K562 (cell line): ENCODE data around the gene ZFAND3. TPM values are rescaled to one million over a fixed set of nuclear protein-coding genes. Genes with fewer than 3 reads are reported as not detected.

ENCODE experiments used
- ATAC-seq: fragments of 200-7000 bp; cut with Tn5 transposase; 3 replicates; pipeline ENCODE4 v1.9.1; 2020; ENCODE audit warnings: moderate library complexity
- BruUV-seq: library from RNA; stranded (reverse); fragments of 400-500 nt; replicated peaks from 2 replicates; lab custom pipeline; 2021; lab: Mats Ljungman, UMichigan
- CTCF ChIA-PET: fragments of 300-600 bp; formaldehyde crosslinking; extraction: SDS; loops from one replicate; lab custom pipeline; 2021; ENCODE audit warnings: low intra/inter-chr PET ratio; lab: Yijun Ruan, JAX
- POLR2A ChIA-PET: fragments of 300-600, 350-650 bp; sonication (Branson Sonifier 250); formaldehyde crosslinking; extraction: SDS; loops from one replicate; lab custom pipeline; 2021; ENCODE audit warnings: antibody characterized with exemption, inconsistent platforms; lab: Yijun Ruan, JAX
- DNase-seq, 4 experiments: peaks; one replicate each; pipeline versions ENCODE4 v3.0.0 to v3.0.0-alpha.2; 2011 to 2018; ENCODE audit warnings: low spot score in 3 of 4, mixed read lengths in 3 of 4; ENCODE audit errors: extremely low read depth in 1 of 4
- FAIRE-seq: peaks from 2 replicates; lab custom pipeline; 2011; peaks lifted over from hg19 to GRCh38; lab: Jason Lieb, UNC
- H2AFZ ChIP-seq: 2 replicates; pipeline ENCODE4 v1.6.0; 2011; ENCODE audit warnings: low read depth, low read length, control low read depth, inconsistent platforms
- H3K27ac ChIP-seq: fragments of 200-600 bp; 3 replicates; pipeline ENCODE4 v1.8.0; 2011; ENCODE audit warnings: low read depth, mild to moderate bottlenecking, control low read depth, inconsistent platforms, low read length, moderate library complexity, mixed read lengths; ENCODE audit errors: extremely low read depth
- H3K27me3 ChIP-seq, 2 experiments: fragments of 300-600 bp in 1 of 2; 2 replicates in 1 of 2; 3 replicates in 1 of 2; pipeline versions ENCODE4 v1.6.0 to v1.8.0; 2011; ENCODE audit warnings: inconsistent platforms in 2 of 2, low read length in 2 of 2, mild to moderate bottlenecking in 1 of 2, mixed read lengths in 1 of 2, moderate library complexity in 1 of 2; ENCODE audit not compliant: control insufficient read depth in 2 of 2, insufficient read depth in 2 of 2
- H3K36me3 ChIP-seq: fragments of 300-600 bp; 3 replicates; pipeline ENCODE4 v1.8.0; 2011; ENCODE audit warnings: mild to moderate bottlenecking, low read length, inconsistent platforms; ENCODE audit not compliant: control insufficient read depth, insufficient read depth
- H3K4me1 ChIP-seq, 2 experiments: fragments of 200-600 bp in 1 of 2; replicated peaks in 1 of 2; 2 replicates in 1 of 2; 3 replicates in 1 of 2; pipeline versions ENCODE4 v1.5.1 to v1.8.0; 2011; ENCODE audit warnings: inconsistent platforms in 2 of 2, low read length in 2 of 2, mild to moderate bottlenecking in 1 of 2, mixed read lengths in 1 of 2, moderate library complexity in 1 of 2; ENCODE audit not compliant: control insufficient read depth in 2 of 2, insufficient read depth in 2 of 2
- H3K4me2 ChIP-seq: 2 replicates; pipeline ENCODE4 v1.6.1; 2011; ENCODE audit warnings: low read length, control low read depth, inconsistent platforms, mixed read lengths; ENCODE audit not compliant: insufficient read depth
- H3K4me3 ChIP-seq: fragments of 200-600 bp; sonication (generic), shearing (Covaris generic); 2 replicates; pipeline ENCODE4 v1.5.1; 2016; ENCODE audit warnings: control low read depth, inconsistent platforms
- H3K79me2 ChIP-seq: fragments of 200-600 bp; 3 replicates; pipeline ENCODE4 v1.8.0; 2011; ENCODE audit warnings: low read length, inconsistent platforms; ENCODE audit not compliant: control insufficient read depth, insufficient read depth
- H3K9ac ChIP-seq, 2 experiments: 2 replicates each; pipeline versions ENCODE4 v1.6.0 to v1.6.1; 2011; ENCODE audit warnings: low read depth in 2 of 2, low read length in 2 of 2, control low read depth in 1 of 2, inconsistent platforms in 1 of 2, mild to moderate bottlenecking in 1 of 2, mixed read lengths in 1 of 2; ENCODE audit not compliant: insufficient read depth in 1 of 2
- H3K9me1 ChIP-seq: one replicate; pipeline ENCODE4 v1.6.0; 2011; ENCODE audit warnings: inconsistent platforms, mild to moderate bottlenecking, low read length, moderate library complexity; ENCODE audit not compliant: control insufficient read depth, insufficient read depth
- H3K9me3 ChIP-seq: replicated peaks from 2 replicates; pipeline ENCODE4 v1.5.1; 2011; ENCODE audit warnings: low read depth, low read length, inconsistent platforms; ENCODE audit not compliant: control insufficient read depth, insufficient read depth
- H4K20me1 ChIP-seq: replicated peaks from 2 replicates; pipeline ENCODE4 v1.6.1; 2011; ENCODE audit warnings: low read length, inconsistent platforms, mixed read lengths; ENCODE audit not compliant: control insufficient read depth, insufficient read depth
- CTBP1 ChIP-seq: fragments of 450-650 bp; IDR thresholded peaks from 2 replicates; pipeline ENCODE4 v1.6.1; 2016; ENCODE audit warnings: borderline replicate concordance
- EWSR1 ChIP-seq: fragments of 450-650 bp; IDR thresholded peaks from 2 replicates; pipeline ENCODE4 v1.6.1; 2018; ENCODE audit warnings: borderline replicate concordance, mild to moderate bottlenecking, low read depth, moderate library complexity; ENCODE audit not compliant: partially characterized antibody
- GATA2 ChIP-seq: sonication (generic); formaldehyde crosslinking; IDR thresholded peaks from 2 replicates; pipeline ENCODE4 v1.4.0; 2020; ENCODE audit warnings: mild to moderate bottlenecking, missing genetic modification reagents
- GATAD2A ChIP-seq: fragments of 450-650 bp; IDR thresholded peaks from 2 replicates; pipeline ENCODE4 v1.6.1; 2017
- MEIS2 ChIP-seq: fragments of 450-650 bp; IDR thresholded peaks from 2 replicates; pipeline ENCODE4 v1.6.1; 2014; ENCODE audit warnings: mild to moderate bottlenecking; ENCODE audit not compliant: partially characterized antibody
- NFRKB ChIP-seq: fragments of 450-650 bp; IDR thresholded peaks from 2 replicates; pipeline ENCODE4 v1.6.1; 2016; ENCODE audit warnings: low read depth
- PCBP2 ChIP-seq: fragments of 200-400 bp; formaldehyde crosslinking; IDR thresholded peaks from 2 replicates; pipeline ENCODE4 v1.6.1; 2018; ENCODE audit warnings: low read length, low read depth, mild to moderate bottlenecking, moderate library complexity; ENCODE audit not compliant: poor library complexity, severe bottlenecking
- PHB ChIP-seq: fragments of 250-450 bp; sonication (Bioruptor Pico); IDR thresholded peaks from 2 replicates; pipeline ENCODE4 v1.5.0; 2021
- PKNOX1 ChIP-seq: fragments of 450-650 bp; IDR thresholded peaks from 2 replicates; pipeline ENCODE4 v1.6.1; 2016
- PURB ChIP-seq: sonication (generic); formaldehyde crosslinking; IDR thresholded peaks from 2 replicates; pipeline ENCODE4 v1.9.0; 2021; ENCODE audit warnings: low read depth, mild to moderate bottlenecking, missing genetic modification reagents
- ZNF24 ChIP-seq: fragments of 450-650 bp; IDR thresholded peaks from 2 replicates; pipeline ENCODE4 v1.6.1; 2016
- WGBS: fragments of 100-300 bp; shearing (Covaris generic); methylation state at CpG from one replicate; pipeline ENCODE4 v1.1.6; 2016; ENCODE audit warnings: low coverage, mixed read lengths; ENCODE audit not compliant: insufficient coverage; ENCODE audit errors: missing lambda C conversion rate; 5-methylcytosine and 5-hydroxymethylcytosine counted together
- in situ Hi-C: fragments of 300-500 bp; cut with MboI; formaldehyde crosslinking; loops from 4 replicates; pipeline ENCODE4 v1.15.0; 2018; ENCODE audit warnings: inconsistent platforms, mixed read lengths
- intact Hi-C: fragments of 100-400 bp; cut with micrococcal nuclease; formaldehyde crosslinking; loops from 2 replicates; pipeline ENCODE4 v1.14.2; 2022
- polyA plus RNA-seq, 8 experiments: library from polyadenylated mRNA; depleted of rRNA in 4 of 8; stranded (reverse) in 5 of 8; unstranded in 3 of 8; fragments of >200 nt; fragmentation: Nextera tagmentation in 2 of 8; fragmentation: Illumina TruSeq in 1 of 8; extraction: Ambion mirVana in 2 of 8; extraction: Trizol in 1 of 8; gene quantifications; 2 replicates each; pipeline versions ENCODE4 v1.2.1 to v1.2.3, GENCODE V29; 2011 to 2014; ENCODE audit warnings: inconsistent platforms in 1 of 8, missing spikeins in 1 of 8
- total RNA-seq, 7 experiments: library from RNA; depleted of rRNA in 6 of 7; stranded (reverse); fragments of >200 nt in 6 of 7; fragmentation: Illumina TruSeq in 2 of 7; extraction: Trizol in 2 of 7; gene quantifications; 2 replicates each; pipeline versions ENCODE4 v1.2.1 to v1.2.3, GENCODE V29; 2011 to 2021; ENCODE audit warnings: low replicate concordance in 1 of 7
- TF ChIP-seq, protein P1 (sequence below), 2 experiments: IDR thresholded peaks in 1 of 2; conservative IDR thresholded peaks in 1 of 2; 2 replicates each; pipeline ENCODE4 v1.6.1; 2016; ENCODE audit warnings: low read depth in 2 of 2, mild to moderate bottlenecking in 1 of 2, missing compliant biosample characterization in 1 of 2, missing genetic modification characterization in 1 of 2, moderate library complexity in 1 of 2
- TF ChIP-seq, protein P2 (sequence below): fragments of 150-350 bp; conservative IDR thresholded peaks from 2 replicates; pipeline ENCODE4 v1.6.1; 2014; ENCODE audit warnings: low read length
- TF ChIP-seq, protein P3 (sequence below), 2 experiments: fragments of 450-650 bp in 1 of 2; sonication (generic) in 1 of 2; formaldehyde crosslinking in 1 of 2; IDR thresholded peaks in 1 of 2; conservative IDR thresholded peaks in 1 of 2; 2 replicates each; pipeline versions ENCODE4 v1.6.1 to v1.8.1; 2016 to 2023; ENCODE audit warnings: mild to moderate bottlenecking in 2 of 2, moderate library complexity in 2 of 2, inconsistent platforms in 1 of 2, missing genetic modification reagents in 1 of 2

Gene ZFAND3
- total and polyA plus RNA-seq, 9 of the 15 experiments (the other 6 are each of a cell fraction or from before 2014, with no cell fraction given) = 0.81 to 26.6 (median 11.8) TPM

- no peak for ATAC-seq
- no peak overlapping the region for H2AFZ ChIP-seq
- POLR2A ChIA-PET = interaction anchor here (0.9 kb wide), 2 partner anchors 10 to 15 kb away, joined by 3 read pairs; no protein-coding TSS in a partner anchor
- no peaks in the 10 kb centered on the region for H3K9me3 ChIP-seq
- H3K27me3 ChIP-seq = no peaks in the 10 kb centered on the region
- no peak overlapping the region for H3K4me3 ChIP-seq
- peaks cover 4% of the 10 kb centered on the region for H3K9me1 ChIP-seq
- WGBS = 33% methylated on average over 2 of the region's 2 CpGs
- TF ChIP-seq NFRKB (no peak), PHB (CRISPR knock-in tag) (no peak), GATAD2A (no peak), MEIS2 (peak; percentile 41), PURB (CRISPR knock-in tag) (no peak), PKNOX1 (peak; percentile 47; the same call in 1 of the 2 replicates), EWSR1 (no peak), ZNF24 (no peak), CTBP1 (no peak), GATA2 (no peak), PCBP2 (no peak)
- TF ChIP-seq, protein P1, sequence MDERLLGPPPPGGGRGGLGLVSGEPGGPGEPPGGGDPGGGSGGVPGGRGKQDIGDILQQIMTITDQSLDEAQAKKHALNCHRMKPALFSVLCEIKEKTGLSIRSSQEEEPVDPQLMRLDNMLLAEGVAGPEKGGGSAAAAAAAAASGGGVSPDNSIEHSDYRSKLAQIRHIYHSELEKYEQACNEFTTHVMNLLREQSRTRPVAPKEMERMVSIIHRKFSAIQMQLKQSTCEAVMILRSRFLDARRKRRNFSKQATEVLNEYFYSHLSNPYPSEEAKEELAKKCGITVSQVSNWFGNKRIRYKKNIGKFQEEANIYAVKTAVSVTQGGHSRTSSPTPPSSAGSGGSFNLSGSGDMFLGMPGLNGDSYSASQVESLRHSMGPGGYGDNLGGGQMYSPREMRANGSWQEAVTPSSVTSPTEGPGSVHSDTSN (CRISPR knock-in tag; IDR thresholded peaks at IDR 0.05; ENCODE audit: low read depth) = no peak
- TF ChIP-seq, protein P1 (tag; conservative IDR thresholded peaks at IDR 0.05; ENCODE audit: low read depth) = 0 out of 2 replicates have a peak, but pooled peaks have one; percentile 40
- TF ChIP-seq, protein P2, sequence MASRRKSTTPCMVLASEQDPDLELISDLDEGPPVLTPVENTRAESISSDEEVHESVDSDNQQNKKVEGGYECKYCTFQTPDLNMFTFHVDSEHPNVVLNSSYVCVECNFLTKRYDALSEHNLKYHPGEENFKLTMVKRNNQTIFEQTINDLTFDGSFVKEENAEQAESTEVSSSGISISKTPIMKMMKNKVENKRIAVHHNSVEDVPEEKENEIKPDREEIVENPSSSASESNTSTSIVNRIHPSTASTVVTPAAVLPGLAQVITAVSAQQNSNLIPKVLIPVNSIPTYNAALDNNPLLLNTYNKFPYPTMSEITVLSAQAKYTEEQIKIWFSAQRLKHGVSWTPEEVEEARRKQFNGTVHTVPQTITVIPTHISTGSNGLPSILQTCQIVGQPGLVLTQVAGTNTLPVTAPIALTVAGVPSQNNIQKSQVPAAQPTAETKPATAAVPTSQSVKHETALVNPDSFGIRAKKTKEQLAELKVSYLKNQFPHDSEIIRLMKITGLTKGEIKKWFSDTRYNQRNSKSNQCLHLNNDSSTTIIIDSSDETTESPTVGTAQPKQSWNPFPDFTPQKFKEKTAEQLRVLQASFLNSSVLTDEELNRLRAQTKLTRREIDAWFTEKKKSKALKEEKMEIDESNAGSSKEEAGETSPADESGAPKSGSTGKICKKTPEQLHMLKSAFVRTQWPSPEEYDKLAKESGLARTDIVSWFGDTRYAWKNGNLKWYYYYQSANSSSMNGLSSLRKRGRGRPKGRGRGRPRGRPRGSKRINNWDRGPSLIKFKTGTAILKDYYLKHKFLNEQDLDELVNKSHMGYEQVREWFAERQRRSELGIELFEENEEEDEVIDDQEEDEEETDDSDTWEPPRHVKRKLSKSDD = no peak
- TF ChIP-seq, protein P3, sequence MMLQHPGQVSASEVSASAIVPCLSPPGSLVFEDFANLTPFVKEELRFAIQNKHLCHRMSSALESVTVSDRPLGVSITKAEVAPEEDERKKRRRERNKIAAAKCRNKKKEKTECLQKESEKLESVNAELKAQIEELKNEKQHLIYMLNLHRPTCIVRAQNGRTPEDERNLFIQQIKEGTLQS (IDR thresholded peaks at IDR 0.05) = no peak
- TF ChIP-seq, protein P3 (CRISPR knock-in tag; conservative IDR thresholded peaks at IDR 0.05) = no peak
- no peak for DNase-seq
- BruUV-seq = no TSS peak
- FAIRE-seq = no peak
- no peak overlapping the region for H3K9ac ChIP-seq
- intact Hi-C loops (no loop called here), in situ Hi-C loops (no loop called here)
- peaks cover 11% of the 10 kb centered on the region for H3K36me3 ChIP-seq
- H3K27ac ChIP-seq = no peak overlapping the region
- no peaks in the 10 kb centered on the region for H3K4me1 ChIP-seq
- no peak overlapping the region for H3K4me2 ChIP-seq
- no peaks in the 10 kb centered on the region for H3K79me2 ChIP-seq
- no peaks in the 10 kb centered on the region for H4K20me1 ChIP-seq
- CTCF ChIA-PET = no interaction called here
Measured at GRCh38 chr6:38067263-38067980, 247.9 kb downstream of the ZFAND3 start.
